Measurements from ENCODE around the gene CLNS1A. TPM values are rescaled to one million over a fixed set of nuclear protein-coding genes. Genes with fewer than 3 reads are reported as not detected.

CLNS1A gene
- total and polyA plus RNA-seq, 2 donors (not counting 1 experiment from before 2014, with no cell fraction given) = 39.3 to 121 TPM

DNA sequence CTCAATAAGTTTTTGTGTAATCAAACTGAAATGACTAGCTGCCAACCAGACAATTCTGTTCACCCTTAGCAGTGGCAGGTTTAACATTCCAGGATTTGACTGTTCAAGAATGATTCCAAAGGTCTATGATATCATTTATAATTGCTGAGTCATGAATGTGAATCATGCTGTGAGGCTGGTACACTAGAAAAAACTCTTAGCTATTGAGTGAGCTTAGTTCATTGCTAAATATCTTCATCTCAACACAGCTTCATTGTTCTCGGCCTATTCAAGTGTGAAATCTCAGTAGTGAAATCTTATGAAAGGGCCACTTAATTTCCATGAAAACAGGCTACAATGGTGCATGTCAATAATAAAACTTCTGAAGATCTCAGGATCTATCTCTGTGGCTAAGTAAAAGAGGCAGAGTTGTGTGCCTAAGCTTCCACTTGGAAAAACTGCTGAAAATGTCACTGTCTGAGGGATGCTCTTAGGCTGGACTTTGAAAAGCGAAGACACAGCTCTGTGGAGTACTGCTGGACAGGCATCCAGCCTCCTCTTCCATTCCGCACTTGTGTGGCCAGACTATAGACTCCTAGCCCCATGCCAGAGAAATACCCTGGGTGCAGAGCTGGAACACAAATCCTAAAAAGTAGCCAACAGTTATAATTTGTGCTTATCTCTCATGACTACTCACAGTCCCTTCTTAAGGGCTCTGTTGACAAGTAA is 35.1 kb downstream of the CLNS1A start:
- Histone ChIP-seq H3K79me2 (ENCODE audit: control insufficient read depth, insufficient read depth, low read length) (no peaks in the 10 kb centered on the region), H3K9me3 (ENCODE audit: control extremely low read depth in 1 of 3, control insufficient read depth in 2 of 3, insufficient read depth in 1 of 3, low read length in 2 of 3) (no peaks in the 10 kb centered on the region), H3K9ac (ENCODE audit: low read length) (no peak overlapping the region), H3K4me3 (ENCODE audit: control extremely low read depth in 1 of 5, extremely low read depth in 1 of 5, insufficient read depth in 1 of 5, low read depth in 2 of 5, low read length in 4 of 5) (no peak overlapping the region), H3K27me3 (replicated peaks in 1 of 4; ENCODE audit: control extremely low read depth in 1 of 4, control insufficient read depth in 3 of 4, insufficient read depth in 4 of 4, low read length in 3 of 4) (no peaks in the 10 kb centered on the region), H3K4me1 (ENCODE audit: control insufficient read depth in 2 of 2, insufficient read depth in 2 of 2, low read length in 2 of 2) (no peaks in the 10 kb centered on the region), H3K4me2 (replicated peaks; ENCODE audit: low read depth, low read length, poor library complexity, severe bottlenecking) (no peak overlapping the region), H2AFZ (ENCODE audit: insufficient read depth, low read depth, low read length, poor library complexity, severe bottlenecking) (no peak overlapping the region), H3K36me3 (replicated peaks in 1 of 2; ENCODE audit: control extremely low read depth in 1 of 2, control insufficient read depth in 1 of 2, extremely low read depth in 1 of 2, insufficient read depth in 2 of 2, low read length in 1 of 2) (peaks cover 0 to 2% of the 10 kb centered on the region in 2 experiments), H3K27ac (ENCODE audit: low read length in 2 of 2) (no peak overlapping the region), H4K20me1 (ENCODE audit: control insufficient read depth, insufficient read depth, low read length, poor library complexity, severe bottlenecking) (no peaks in the 10 kb centered on the region)
- ChIA-PET CTCF (interaction anchor here (1.2 kb wide), 1 partner anchor 17 kb away, joined by 4 read pairs; no protein-coding TSS in a partner anchor), POLR2A (no interaction called here)
- DNase-seq (no peak), ATAC-seq (ENCODE audit: low read depth) (no peak)
- H3K27ac Mint-ChIP-seq = no peak overlapping the region
- intact Hi-C loops (cut with micrococcal nuclease) = no loop called here
- WGBS (ENCODE audit: insufficient coverage) = 100% methylated on average over 2 of the region's 3 CpGs
- H3K4me3 Mint-ChIP-seq = no peak overlapping the region
- H3K27me3 Mint-ChIP-seq = no peaks in the 10 kb centered on the region
- H3K4me1 Mint-ChIP-seq = no peaks in the 10 kb centered on the region
- TF ChIP-seq CTCF (IDR thresholded peaks at IDR 0.05) (no peak), EZH2 (IDR thresholded peaks at IDR 0.05; ENCODE audit: borderline replicate concordance, insufficient read depth, low read depth, low read length, poor library complexity, severe bottlenecking) (no peak)
- no peaks in the 10 kb centered on the region for H3K9me3 Mint-ChIP-seq (ENCODE audit: insufficient read depth)

GRCh38 chr11:77598195-77598594 is 39.4 kb downstream of the CLNS1A start:
- H3K4me3 ChIP-seq (ENCODE audit: control extremely low read depth in 1 of 5, extremely low read depth in 1 of 5, insufficient read depth in 1 of 5, low read depth in 2 of 5, low read length in 4 of 5) = no peak overlapping the region
- H3K79me2 ChIP-seq (ENCODE audit: control insufficient read depth, insufficient read depth, low read length) = no peaks in the 10 kb centered on the region
- POLR2A ChIA-PET = no interaction called here
- Mint-ChIP-seq H3K4me3 (no peak overlapping the region), H3K4me1 (no peaks in the 10 kb centered on the region), H3K27ac (no peak overlapping the region), H3K9me3 (ENCODE audit: insufficient read depth) (no peaks in the 10 kb centered on the region), H3K27me3 (no peaks in the 10 kb centered on the region)
- H3K36me3 ChIP-seq (replicated peaks in 1 of 2; ENCODE audit: control extremely low read depth in 1 of 2, control insufficient read depth in 1 of 2, extremely low read depth in 1 of 2, insufficient read depth in 2 of 2, low read length in 1 of 2) = peaks cover 0 to 2% of the 10 kb centered on the region in 2 experiments
- no peaks in the 10 kb centered on the region for H3K9me3 ChIP-seq (ENCODE audit: control extremely low read depth in 1 of 3, control insufficient read depth in 2 of 3, insufficient read depth in 1 of 3, low read length in 2 of 3)
- H4K20me1 ChIP-seq (ENCODE audit: control insufficient read depth, insufficient read depth, low read length, poor library complexity, severe bottlenecking) = no peaks in the 10 kb centered on the region
- CTCF ChIA-PET = interaction anchor here (0.7 kb wide), 1 partner anchor 21 kb away, joined by 3 read pairs; no protein-coding TSS in a partner anchor
- no peaks in the 10 kb centered on the region for H3K27me3 ChIP-seq (replicated peaks in 1 of 4; ENCODE audit: control extremely low read depth in 1 of 4, control insufficient read depth in 3 of 4, insufficient read depth in 4 of 4, low read length in 3 of 4)
- H3K4me1 ChIP-seq (ENCODE audit: control insufficient read depth in 2 of 2, insufficient read depth in 2 of 2, low read length in 2 of 2) = no peaks in the 10 kb centered on the region
- WGBS (ENCODE audit: insufficient coverage) = no CpG with 5 or more reads among the region's 2 CpGs
- H2AFZ ChIP-seq (ENCODE audit: insufficient read depth, low read depth, low read length, poor library complexity, severe bottlenecking) = no peak overlapping the region
- no peak overlapping the region for H3K4me2 ChIP-seq (replicated peaks; ENCODE audit: low read depth, low read length, poor library complexity, severe bottlenecking)
- no peak for DNase-seq
- intact Hi-C loops (cut with micrococcal nuclease) = no loop called here
- ATAC-seq (ENCODE audit: low read depth) = no peak
- TF ChIP-seq CTCF (IDR thresholded peaks at IDR 0.05) (no peak), EZH2 (IDR thresholded peaks at IDR 0.05; ENCODE audit: borderline replicate concordance, insufficient read depth, low read depth, low read length, poor library complexity, severe bottlenecking) (no peak)
- no peak overlapping the region for H3K27ac ChIP-seq (ENCODE audit: low read length in 2 of 2)
- no peak overlapping the region for H3K9ac ChIP-seq (ENCODE audit: low read length)

All from B cell (primary cell).